Measurements from ENCODE around the gene TOX4. TPM values are rescaled to one million over a fixed set of nuclear protein-coding genes. Genes with fewer than 3 reads are reported as not detected.

Gene TOX4
- total and polyA plus RNA-seq, 11 donors = 16.2 to 100 (median 86.9) TPM

GRCh38 chr14:21455912-21456667 lies 20.9 kb upstream of the TOX4 start, which contains the start of gene CHD8:
TSS of gene CHD8 (minus strand) at chr14:21456123. CDS start at chr14:21431643, 24,480 bp downstream.
- Histone ChIP-seq H3K27me3 (no peaks in the 10 kb centered on the region), H3K4me1 (peaks cover 0 to 33% (median 15%) of the 10 kb centered on the region in 12 donors), H3K27ac (peak within 1 kb of the TSS; percentile 91 to 99 (median 95)), H3K36me3 (peaks cover 0 to 37% (median 21%) of the 10 kb centered on the region in 9 donors), H3K4me3 (peak within 1 kb of the TSS; percentile 64 to 97 (median 85)), H3K9me3 (no peaks in the 10 kb centered on the region)
- intact Hi-C loops (cut with DNase I) = loop anchor here in 8 of 10 donors (1.0 to 10.0 kb wide), 10 partner anchors 19 to 774 kb away; partner anchors contain the start of genes TOX4 (in 5 of the 8), RAB2B (in 4 of the 8), HNRNPC (in 1 of the 8) and METTL3 (in 1 of the 8)
- peak; percentile 99 to 100 (median 100) for DNase-seq
- ATAC-seq = peak; percentile 100
- TF ChIP-seq, protein P1, sequence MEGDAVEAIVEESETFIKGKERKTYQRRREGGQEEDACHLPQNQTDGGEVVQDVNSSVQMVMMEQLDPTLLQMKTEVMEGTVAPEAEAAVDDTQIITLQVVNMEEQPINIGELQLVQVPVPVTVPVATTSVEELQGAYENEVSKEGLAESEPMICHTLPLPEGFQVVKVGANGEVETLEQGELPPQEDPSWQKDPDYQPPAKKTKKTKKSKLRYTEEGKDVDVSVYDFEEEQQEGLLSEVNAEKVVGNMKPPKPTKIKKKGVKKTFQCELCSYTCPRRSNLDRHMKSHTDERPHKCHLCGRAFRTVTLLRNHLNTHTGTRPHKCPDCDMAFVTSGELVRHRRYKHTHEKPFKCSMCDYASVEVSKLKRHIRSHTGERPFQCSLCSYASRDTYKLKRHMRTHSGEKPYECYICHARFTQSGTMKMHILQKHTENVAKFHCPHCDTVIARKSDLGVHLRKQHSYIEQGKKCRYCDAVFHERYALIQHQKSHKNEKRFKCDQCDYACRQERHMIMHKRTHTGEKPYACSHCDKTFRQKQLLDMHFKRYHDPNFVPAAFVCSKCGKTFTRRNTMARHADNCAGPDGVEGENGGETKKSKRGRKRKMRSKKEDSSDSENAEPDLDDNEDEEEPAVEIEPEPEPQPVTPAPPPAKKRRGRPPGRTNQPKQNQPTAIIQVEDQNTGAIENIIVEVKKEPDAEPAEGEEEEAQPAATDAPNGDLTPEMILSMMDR (IDR thresholded peaks at IDR 0.05) = peak; percentile 44 to 81 (median 70)
- TF ChIP-seq POLR2A (IDR thresholded peaks at IDR 0.05) = peak in 1 of 2 donors; percentile 46
- WGBS, 4 donors = 0 to 1% (median 1%) methylated on average over 35 to 36 of the region's 36 CpGs

DNA sequence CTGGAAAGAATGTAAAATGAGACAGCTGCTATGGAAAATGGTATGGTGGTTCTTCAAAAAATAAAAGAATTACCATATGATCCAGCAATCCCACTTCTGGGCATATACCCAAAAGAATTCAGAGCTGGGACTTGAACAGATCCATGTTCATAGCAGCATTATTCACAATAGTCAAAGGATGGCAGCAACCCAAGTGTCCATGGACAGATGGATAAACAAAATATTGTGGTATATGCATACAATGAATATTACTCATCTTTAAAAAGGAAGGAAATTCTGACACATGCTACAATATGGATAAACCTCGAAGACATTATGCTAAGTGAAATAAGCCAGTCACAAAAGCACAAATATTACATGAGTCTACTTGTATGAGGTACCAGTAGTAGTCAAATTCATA lies 9.4 kb upstream of the TOX4 start:
- Histone ChIP-seq H3K27ac (no peak overlapping the region), H3K4me3 (no peak overlapping the region), H3K27me3 (no peaks in the 10 kb centered on the region), H3K36me3 (peaks cover 0 to 88% (median 67%) of the 10 kb centered on the region in 9 donors), H3K4me1 (no peaks in the 10 kb centered on the region), H3K9me3 (no peaks in the 10 kb centered on the region)
- 59 to 71% (median 64%) methylated on average over 1 of the region's 1 CpG for WGBS, 4 donors
- intact Hi-C loops (cut with DNase I) = no loop called here
- DNase-seq (no peak), ATAC-seq (no peak)
- TF ChIP-seq, protein P1 (IDR thresholded peaks at IDR 0.05) = no peak
- no peak for TF ChIP-seq POLR2A (IDR thresholded peaks at IDR 0.05)

DNA sequence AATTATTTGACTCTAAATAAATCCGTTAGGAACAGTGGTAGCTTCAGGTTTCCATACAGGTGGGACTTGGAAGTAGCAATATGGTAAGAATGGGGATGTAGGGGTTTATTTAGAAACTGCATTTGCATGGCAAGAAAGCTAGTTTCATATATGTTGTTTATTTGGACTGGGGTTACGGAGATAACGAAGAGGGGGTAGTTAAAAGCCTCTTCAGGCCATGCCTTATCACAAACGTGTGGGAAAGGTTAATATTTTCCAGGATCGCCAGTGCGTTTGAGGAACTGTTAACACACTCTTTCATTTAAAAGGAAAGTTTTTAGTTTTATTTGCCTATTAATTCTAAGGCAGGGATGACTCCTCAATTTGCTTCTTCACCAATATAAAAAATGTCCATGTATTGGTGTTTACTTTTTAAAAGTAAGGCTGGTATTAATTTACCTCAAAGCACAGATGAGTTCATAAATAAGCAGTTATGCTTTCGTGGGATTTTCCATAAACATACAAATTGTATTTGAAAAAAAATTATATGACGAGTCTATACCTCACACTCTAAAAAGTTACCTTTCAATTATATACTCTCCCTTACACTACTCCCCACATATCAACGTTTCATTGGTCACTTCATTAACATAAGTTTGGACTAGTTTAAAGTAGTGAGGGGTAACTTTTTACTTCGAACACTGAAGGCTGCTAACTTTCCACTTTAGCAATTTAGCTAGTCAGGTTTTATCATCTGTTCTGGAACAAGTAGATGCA lies 1.1 kb upstream of the TOX4 start:
- no peaks in the 10 kb centered on the region for H3K27me3 ChIP-seq
- intact Hi-C loops (cut with DNase I) = loop anchor here in 6 of 10 donors (1.0 to 5.0 kb wide), 7 partner anchors 19 to 94 kb away; partner anchors contain the start of genes CHD8 (in 4 of the 6), METTL3 (in 3 of the 6) and SUPT16H (in 1 of the 6)
- peak overlapping the region; percentile 4 to 98 (median 84) for H3K4me3 ChIP-seq
- TF ChIP-seq, protein P1 (IDR thresholded peaks at IDR 0.05) = no peak
- TF ChIP-seq POLR2A (IDR thresholded peaks at IDR 0.05) = no peak
- WGBS, 4 donors = 38 to 42% (median 39%) methylated on average over 10 of the region's 10 CpGs
- no peaks in the 10 kb centered on the region for H3K9me3 ChIP-seq
- H3K4me1 ChIP-seq = peaks cover 7 to 31% (median 19%) of the 10 kb centered on the region in 12 donors
- peak overlapping the region; percentile 11 to 90 (median 82) for H3K27ac ChIP-seq
- peaks cover 0 to 52% (median 36%) of the 10 kb centered on the region in 9 donors for H3K36me3 ChIP-seq
- DNase-seq (no peak), ATAC-seq (peak in 1 of 4 donors; percentile 3)
